NCI-H1105 (cell line): ENCODE data around the gene PRPSAP2.

ENCODE experiments used
- DNase-seq: peaks from one replicate; lab custom pipeline; 2025; lab: John Stamatoyannopoulos, UW

Gene PRPSAP2

DNA sequence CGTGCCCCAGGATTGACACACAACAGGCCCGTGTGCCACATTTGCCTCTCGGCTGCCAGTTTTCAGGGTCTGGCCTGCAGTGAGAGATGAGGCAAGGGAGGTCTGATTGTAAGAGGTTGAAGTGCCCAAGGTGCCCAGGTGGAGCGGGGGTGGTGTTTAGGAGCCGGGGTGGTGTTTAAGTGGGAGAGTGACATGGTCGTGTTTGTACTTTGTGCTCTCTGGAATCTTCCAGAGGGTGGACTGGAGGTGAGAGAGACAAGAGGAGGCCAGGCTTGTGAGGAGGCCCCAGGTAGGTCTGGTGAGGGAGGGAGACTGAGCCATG lies 104.5 kb downstream of the PRPSAP2 start:
- no peak for DNase-seq

DNA sequence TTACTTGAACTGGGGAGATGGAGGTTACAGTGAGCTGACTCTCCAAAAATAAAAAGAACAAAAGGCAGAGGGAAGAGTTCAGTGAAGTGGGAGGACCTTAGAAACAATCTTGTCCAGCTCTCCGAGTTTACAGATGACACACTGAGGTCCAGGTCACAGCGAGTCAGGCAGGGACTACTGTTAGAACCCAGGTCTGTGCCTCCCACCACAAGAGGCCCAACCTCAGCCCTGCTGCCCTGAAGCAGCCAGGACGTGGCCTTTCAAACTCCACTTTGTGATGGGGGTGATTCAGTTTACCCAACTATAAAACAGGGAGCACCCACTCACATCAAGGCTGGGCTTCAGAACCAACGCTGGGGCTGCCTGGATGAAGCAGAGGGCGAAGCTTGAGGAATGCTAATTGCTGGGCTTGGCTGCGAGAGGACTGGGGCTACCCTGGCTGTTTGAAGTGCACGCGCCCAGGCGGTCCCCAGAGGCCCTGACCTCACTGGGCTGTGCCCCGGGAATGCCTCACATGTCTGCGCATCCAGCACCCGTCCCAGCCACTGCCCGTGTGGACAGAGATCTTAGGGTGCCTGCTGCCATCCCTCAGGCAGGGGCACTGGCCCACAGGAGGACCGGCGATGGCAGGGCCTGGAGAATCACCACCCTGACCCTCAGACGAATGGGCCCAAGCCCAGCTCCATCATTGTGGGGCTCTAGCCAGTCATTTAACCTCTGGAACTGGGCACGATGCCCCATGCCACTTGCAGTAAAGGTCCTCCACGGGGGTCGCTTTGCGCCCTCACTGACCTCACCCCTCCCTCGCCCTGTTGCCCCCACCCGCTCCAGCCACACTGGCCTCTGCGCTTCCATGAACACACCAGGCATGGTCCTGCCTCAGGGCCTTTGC lies 105.4 kb downstream of the PRPSAP2 start:
- DNase-seq, result no peak

DNA sequence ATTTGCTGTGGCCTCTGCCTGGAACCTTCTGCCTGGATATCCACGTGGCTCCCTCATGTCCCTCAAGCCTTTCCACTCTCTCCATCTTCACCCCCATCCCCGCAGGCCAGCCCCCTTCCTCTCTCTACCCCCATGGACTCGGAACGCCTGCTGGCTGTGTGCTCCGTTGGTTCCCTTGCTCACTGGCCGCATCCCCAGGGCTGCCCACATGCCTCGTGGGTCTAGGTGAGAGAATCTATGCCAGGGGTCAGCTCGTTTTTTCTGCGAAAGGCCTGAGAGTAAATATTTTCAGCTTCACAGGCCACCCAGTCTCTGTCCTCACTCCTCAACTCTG lies 106.1 kb downstream of the PRPSAP2 start:
- no peak for DNase-seq

DNA sequence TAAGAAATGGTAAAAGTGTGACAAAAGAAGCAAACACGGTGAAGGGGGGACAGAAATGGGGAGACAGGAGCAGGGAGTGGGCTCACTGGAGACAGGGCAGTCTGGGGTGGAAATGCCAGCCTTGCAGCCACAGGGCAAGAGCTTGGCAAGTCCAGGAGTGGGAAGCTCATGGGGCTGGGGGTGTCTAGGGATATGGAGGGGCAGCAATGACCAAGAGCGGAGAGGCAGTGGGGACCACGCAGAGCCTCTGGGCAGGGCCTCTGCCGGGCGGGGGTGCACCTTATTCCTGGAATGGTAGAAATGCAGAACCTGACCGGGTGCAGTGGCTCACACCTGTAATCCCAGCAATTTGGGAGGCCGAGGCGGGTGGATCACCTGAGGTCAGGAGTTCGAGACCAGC lies 106.6 kb downstream of the PRPSAP2 start:
- no peak for DNase-seq

DNA sequence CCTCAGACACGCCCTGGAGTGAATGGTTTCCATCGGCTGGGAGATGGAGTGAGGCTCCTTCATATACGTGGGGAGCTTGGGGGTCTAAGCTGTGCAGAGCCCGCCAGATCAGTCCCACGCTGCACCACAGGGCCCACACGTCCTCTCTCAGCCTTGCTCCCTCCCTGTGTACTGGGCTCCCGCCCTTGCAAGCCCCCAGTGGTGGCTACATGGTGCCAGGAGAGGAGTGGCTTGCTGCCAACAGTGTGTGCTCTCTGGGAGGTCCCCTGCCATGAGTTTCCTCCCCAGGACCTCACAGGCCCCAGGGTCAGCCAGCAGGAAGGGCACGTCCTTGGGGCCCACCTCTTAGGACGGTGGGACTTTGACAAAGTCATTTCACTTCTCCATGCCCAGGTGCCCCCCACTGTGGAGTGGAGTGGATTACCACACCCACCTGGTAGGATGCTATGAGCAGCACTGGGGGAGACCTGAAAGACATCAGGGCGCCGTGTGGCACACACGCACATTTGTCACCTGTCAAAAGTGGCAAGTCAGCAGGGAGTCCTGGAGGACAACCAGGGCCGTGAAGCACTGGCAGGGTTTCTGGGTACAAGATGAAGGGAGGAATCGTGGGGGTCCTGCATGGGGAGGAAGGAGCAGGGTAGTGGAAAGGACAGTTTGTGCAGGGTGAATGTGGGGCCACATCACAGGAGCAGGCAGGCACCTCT lies 107.8 kb downstream of the PRPSAP2 start:
- no peak for DNase-seq

DNA sequence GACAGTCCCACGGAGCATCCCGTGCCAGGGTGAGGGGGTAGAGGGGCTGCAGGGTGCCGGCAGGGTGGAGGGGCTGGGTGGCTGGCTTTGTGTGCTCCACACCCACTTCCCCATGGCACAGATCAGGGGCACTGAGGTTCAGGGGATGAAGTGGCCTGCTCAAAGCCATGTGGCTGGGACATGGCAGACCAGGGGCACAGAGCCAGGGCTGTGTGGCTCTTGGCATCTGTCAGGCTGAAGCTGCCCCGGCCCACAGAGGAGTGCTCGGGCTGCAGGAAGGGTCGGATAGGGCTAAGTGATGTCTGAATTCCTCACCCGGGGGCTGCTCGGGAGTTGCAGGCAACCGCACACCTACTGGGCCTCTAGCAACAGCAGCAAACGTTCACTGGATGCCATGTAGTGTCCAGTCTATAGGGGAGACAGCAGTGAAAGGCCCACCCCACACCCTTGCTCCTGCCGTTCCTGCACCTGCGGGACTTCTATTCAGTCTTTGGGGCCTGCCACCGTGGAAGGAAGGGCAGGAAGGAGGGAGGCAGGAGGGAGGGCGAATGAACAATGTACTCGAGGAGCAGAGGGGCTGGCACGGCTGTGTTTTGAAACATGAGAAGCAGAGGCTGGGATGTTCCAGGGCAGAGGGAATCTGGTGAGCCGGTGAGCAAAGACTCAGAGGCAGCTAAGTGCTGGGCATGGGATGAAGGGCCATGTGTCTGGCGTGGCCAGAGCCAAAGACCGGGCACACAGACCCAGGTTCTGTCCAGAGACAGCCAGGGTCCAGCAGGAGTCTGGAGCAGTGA lies 109.1 kb downstream of the PRPSAP2 start:
- peak; percentile 18 for DNase-seq

DNA sequence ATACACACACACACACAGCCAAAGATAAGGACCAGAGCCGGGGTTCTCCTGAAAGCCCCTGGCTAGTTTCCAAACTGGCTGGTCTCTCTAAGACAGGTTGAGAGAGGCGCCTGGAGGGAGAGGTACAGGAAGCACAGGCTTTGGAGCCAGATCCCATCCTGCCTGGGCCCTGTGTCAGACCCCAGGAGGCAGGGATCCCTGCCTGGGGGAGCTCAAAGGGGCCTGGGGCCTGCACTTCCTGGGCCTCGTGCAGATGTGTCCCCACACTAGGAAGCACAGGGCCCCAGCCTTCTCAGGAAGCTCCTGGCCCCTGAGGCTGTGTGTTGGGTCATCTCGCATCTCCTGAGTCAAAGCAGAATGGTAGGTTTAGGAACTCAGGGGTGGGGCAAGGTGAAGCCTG lies 110.0 kb downstream of the PRPSAP2 start:
- peak; percentile 9 for DNase-seq

DNA sequence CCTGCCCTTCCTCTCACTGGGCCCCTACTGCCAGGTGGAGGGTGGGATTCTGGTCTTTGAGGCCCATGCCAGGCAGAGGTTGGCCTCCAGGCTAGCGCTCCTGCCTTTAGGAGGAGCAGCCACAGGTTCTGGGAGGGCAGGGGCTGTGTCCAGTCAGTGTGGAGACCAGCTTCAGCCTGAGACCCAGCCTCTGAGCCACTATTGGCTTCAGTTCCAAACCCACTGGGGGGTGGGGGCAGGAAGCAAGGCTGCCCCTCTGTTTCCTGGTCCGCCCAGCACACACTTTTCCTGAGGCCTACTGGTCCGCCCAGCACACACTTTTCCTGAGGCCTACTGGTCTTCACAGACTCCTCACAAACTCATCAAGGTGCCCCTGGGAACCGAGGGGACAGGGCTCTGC lies 110.4 kb downstream of the PRPSAP2 start:
- no peak for DNase-seq

DNA sequence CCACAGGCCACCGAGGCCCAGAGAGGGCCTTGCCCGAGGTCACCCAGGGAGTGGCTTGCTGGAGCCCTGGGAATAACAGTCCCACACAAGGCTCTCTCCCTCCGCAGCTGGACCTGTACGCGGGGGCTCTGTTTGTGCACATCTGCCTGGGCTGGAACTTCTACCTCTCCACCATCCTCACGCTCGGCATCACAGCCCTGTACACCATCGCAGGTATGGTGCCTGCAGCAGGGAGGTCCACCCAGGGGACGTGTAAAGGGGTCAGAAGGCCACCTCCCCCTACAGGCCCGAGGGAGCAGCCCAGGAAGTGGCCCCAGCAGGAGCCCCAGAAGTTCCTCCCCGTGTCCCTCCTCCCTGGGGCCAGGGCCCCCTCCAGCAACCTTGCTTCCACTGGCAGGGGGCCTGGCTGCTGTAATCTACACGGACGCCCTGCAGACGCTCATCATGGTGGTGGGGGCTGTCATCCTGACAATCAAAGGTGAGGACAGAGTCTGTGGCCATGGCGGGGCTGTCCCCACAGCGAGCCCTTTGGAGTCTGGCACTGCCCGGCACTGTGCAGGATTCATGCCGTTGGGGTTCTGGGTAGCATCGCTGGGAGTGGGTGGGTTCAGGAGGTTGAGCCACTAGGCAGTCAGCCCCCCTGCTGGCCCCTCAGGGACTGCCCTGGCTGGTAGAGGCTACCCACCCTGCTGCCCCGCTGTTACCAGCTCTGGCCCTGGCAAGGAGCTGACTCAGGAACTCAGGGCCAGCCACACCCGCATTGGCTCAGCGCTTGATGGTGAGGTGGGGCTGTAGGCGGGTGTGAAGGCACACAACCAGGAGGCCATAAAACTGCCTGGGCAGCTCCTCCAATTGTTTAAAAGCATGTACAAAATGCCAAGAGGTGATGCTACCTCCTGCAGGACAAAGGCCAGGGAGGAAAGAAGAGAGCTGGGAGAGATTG lies 111.3 kb downstream of the PRPSAP2 start:
- no peak for DNase-seq

DNA sequence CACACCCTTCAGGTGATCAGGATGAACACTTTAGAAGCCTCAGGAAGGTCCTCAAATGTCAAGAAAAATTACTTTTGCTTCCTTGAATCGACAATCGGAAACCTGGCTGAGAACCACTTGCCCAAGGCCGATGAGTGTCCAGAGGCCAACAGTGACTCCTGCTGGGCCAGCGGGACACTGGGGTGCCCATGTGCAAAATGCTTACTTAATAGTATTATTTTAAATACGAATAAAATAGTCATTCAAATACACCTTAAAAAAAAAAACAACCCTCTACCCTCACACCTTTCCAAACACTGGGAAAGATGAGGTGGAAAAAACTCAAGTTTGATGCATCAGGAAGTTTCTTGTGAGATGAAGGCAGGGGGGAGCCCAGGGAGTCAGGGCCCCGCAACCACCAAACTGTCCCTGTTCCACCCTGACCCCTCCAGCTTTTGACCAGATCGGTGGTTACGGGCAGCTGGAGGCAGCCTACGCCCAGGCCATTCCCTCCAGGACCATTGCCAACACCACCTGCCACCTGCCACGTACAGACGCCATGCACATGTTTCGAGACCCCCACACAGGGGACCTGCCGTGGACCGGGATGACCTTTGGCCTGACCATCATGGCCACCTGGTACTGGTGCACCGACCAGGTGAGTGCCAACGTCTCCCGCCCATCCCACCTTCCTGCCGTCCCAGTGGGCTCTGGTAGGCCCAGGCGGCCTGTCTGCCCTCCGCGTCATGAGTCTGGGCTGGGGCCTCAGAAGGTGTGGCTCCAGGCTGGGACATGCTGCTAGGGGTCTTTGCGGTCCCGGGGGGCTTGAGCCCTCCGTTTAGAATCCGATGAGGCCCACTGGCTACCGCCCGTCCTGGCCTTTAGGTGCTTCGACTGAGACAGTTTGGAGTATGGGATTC lies 112.9 kb downstream of the PRPSAP2 start:
- no peak for DNase-seq

DNA sequence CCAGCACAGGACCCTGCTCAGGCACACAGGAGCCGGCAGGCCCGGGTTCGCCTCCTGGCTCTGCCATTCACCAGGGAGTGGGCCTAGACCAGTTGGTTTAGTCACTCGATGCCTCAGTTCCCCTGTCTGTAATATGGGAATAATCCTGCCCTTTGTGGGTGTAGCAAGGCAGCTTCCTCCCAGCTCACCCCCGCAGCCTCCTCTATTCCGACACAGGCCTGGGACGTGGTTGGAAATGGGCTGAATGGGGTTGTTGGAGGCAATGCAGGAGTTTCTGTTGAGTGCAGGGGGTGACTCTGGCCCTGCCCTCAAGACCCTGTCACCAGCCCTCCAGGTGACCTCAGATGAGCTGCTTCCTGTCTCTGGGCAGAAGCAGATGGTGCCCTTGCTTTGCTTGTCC lies 113.9 kb downstream of the PRPSAP2 start:
- no peak for DNase-seq

DNA sequence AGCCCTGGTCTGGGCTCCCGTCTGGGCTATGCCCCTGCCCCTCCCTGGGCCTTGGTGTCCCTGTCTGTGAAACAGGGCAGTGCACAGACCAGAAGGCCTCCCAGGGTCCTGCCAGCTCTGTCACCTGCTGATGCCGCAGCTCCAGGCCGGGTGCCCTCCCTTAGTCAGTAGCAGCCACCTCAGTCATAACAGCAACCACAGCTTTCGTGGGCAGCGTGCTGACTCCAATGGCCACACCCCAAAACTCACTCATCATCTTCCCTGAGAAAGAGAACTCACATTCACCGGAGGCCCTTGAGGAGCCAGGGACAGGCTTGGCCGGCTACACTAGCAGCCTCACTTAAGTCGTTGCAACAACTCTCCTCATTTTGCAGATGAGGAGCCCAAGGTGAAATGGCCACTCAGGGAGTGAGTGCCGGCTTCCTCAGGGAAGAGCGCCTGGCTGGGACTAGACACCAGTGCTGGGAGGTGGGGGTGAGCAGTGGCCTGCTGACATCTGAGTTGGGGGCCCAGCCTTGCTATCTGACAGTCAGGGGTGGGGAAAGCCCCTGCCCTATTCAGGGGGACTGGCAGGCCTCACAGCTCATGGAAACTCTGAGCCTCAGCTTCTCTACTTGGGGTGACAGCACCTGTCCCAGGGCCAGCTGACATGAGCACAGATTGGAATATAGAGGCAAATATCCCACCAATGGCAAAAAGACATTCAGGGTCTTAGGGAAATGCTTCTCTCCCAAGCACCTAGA lies 116.6 kb downstream of the PRPSAP2 start:
- DNase-seq, result no peak

DNA sequence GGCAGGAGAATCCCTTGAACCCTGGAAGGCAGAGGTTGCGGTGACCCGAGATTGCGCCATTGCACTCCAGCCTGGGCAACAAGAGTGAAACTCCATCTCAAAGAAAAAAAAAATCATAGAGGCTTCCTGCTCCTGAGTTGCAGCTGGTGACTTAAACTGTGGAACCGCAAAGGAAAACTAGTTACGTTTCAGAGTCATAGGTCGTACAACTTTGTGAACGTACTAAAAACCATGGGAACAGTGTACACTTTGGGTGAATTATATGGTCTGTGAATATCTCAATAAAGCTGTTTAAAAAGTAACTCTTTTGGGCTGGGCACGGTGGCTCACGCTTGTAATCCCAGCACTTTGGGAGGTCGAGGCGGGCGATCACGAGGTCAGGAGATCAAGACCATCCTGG lies 117.7 kb downstream of the PRPSAP2 start:
- no peak for DNase-seq

DNA sequence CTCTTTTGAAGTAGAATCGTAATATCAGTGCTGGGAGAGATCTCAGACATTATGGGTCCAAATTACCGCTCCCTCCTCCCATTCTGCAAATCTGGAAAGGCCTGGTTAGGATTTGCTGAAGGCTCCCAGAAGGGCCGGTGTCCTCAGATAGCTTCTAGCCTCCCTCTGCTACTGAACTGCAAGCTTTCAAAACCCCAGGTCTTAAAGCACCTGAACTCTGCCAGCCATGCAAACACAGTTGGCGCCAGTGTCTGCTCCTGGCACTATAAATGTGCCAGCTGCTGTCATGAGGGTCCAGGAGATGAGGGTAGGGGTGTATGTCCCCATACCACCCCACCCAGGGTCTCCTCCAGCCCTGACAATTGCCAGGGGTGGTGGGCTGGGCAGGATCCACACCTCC lies 118.3 kb downstream of the PRPSAP2 start:
- DNase-seq, result no peak

DNA sequence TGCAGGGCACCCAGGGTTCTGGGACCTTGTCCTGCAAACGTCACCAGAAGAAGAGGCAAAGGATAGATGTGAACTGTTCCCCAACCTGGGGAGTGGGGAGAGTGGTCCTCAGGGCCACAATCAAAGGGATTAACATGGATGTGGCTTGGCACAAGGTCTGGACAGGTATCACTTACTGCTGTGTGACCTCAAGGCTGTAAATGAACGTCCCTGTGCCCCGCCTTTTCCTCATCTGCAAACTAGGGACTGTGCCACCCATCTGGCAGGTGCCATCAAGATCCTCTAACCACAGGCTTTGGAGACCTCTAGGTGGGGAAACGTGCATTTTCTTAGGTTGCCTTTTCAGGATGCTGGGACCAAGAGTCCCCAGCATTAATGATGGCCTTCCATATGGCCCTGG lies 119.1 kb downstream of the PRPSAP2 start:
- no peak for DNase-seq

DNA sequence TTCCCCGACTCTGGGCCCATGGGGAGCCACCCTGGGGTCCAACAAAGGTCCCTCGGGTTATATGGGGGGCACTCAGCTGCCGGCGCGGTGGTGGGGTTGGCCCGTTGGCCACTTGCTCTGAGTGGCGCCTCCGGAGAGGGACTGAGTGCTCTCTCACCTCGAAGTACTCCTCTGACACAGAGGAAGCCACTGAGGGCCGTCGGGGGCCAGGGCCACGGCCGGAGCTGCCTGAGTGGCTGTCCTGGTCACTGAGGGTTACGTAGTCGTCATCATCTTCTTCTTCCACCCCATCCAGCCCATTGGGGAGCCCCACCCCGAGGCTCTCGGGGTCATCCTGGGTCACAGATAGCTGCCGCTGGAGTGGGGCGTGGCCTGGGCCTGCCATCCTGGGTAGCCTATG lies 119.7 kb downstream of the PRPSAP2 start:
- DNase-seq, result no peak

DNA sequence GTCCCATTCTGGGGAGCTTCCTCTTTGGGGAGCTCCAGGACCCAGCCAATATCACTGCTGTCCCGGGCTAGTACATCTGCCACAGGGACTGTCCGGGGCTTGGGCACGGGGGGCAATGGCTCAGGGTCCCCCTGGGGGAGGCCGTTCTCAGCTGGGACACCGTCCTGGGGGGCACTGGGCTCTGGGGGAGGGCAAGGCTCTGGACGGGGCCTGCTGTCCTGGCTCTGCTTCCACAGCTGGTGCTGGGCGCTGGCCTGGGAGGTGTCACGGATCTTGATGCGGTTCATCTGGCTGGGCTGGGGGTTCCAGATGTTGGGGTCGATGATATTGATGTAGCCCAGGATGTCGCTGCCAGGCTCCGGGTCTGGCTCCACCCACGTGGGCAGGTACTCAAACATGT lies 120.1 kb downstream of the PRPSAP2 start:
- no peak for DNase-seq

DNA sequence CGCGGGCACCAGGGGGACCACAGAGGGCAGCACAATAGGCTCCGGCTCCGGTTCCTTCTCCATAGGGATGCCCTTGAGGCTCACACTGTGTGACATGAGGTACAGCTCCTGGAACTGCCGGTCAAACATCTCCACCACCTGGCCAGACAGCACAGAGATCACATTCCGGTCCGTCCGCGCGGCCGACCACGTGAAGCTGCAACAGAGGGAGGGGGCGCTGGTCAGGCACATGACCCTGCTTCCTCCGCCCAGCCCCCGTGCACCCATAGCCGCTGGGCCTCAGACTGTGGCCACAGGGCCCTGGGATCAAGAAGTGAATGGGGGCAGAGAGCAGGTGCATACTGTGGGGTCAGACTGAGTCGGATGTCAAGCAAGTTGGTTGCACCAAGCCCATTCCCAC lies 120.7 kb downstream of the PRPSAP2 start:
- no peak for DNase-seq
